H4 (cell line): ENCODE measurements around the gene TENT4A. TPM values are rescaled to one million over a fixed set of nuclear protein-coding genes. Genes with fewer than 3 reads are reported as not detected.

ENCODE experiments used
- DNase-seq: peaks from one replicate; pipeline ENCODE4 v3.0.0-alpha.2; 2015; ENCODE audit warnings: low spot score
- total RNA-seq: library from RNA; depleted of rRNA; stranded (reverse); fragments of >200 nt; shearing (Covaris generic); gene quantifications from 2 replicates; pipeline ENCODE4 v1.2.3, GENCODE V29; 2014

The TENT4A gene
- total RNA-seq, 1 experiment from 2014 or later = 6.2 TPM

GRCh38 chr5:6750142-6750840 is 37.1 kb downstream of the TENT4A start:
- no peak for DNase-seq

GRCh38 chr5:6750951-6751685 is 37.9 kb downstream of the TENT4A start:
- no peak for DNase-seq

- DNase-seq = no peak
Observed at GRCh38 chr5:6752236-6752635, 39.0 kb downstream of the TENT4A start.

GRCh38 chr5:6752782-6753181 is 39.5 kb downstream of the TENT4A start:
- DNase-seq = no peak

GRCh38 chr5:6753851-6754250 is 40.6 kb downstream of the TENT4A start:
- DNase-seq = no peak

GRCh38 chr5:6754766-6755165 is 41.5 kb downstream of the TENT4A start:
- no peak for DNase-seq

GRCh38 chr5:6755519-6755918 is 42.3 kb downstream of the TENT4A start:
- DNase-seq = no peak

- no peak for DNase-seq
Observed at GRCh38 chr5:6755941-6756340, 42.7 kb downstream of the TENT4A start.

GRCh38 chr5:6757414-6757969 is 44.3 kb downstream of the TENT4A start:
- no peak for DNase-seq

GRCh38 chr5:6758236-6758635 is 45.0 kb downstream of the TENT4A start:
- no peak for DNase-seq

GRCh38 chr5:6758706-6759105 is 45.5 kb downstream of the TENT4A start:
- DNase-seq = no peak

GRCh38 chr5:6759401-6759800 is 46.2 kb downstream of the TENT4A start:
- DNase-seq = peak; percentile 25

GRCh38 chr5:6759983-6760382 is 46.8 kb downstream of the TENT4A start:
- no peak for DNase-seq

GRCh38 chr5:6760686-6761085 is 47.5 kb downstream of the TENT4A start:
- DNase-seq = no peak

- no peak for DNase-seq
Observed at GRCh38 chr5:6761333-6761732, 48.1 kb downstream of the TENT4A start.

GRCh38 chr5:6762116-6762515 is 48.9 kb downstream of the TENT4A start:
- DNase-seq = no peak

GRCh38 chr5:6762697-6763096 is 49.5 kb downstream of the TENT4A start:
- DNase-seq = no peak

GRCh38 chr5:6763191-6763590 is 50.0 kb downstream of the TENT4A start:
- no peak for DNase-seq

GRCh38 chr5:6765612-6766525 is 52.6 kb downstream of the TENT4A start:
- DNase-seq = peak; percentile 87

- peak; percentile 98 for DNase-seq
Observed at GRCh38 chr5:6766604-6767093, 53.4 kb downstream of the TENT4A start.

GRCh38 chr5:6767481-6768063 is 54.3 kb downstream of the TENT4A start:
- no peak for DNase-seq
